Endodermal cell (in vitro differentiated cells): ENCODE results near the gene TUFM. TPM values are rescaled to one million over a fixed set of nuclear protein-coding genes. Genes with fewer than 3 reads are reported as not detected.

Experiments
- DNase-seq: peaks from one replicate; pipeline ENCODE4 v3.0.0-alpha.2; 2017
- H3K27ac ChIP-seq: 2 replicates; pipeline ENCODE4 v1.5.1; 2013; ENCODE audit warnings: mild to moderate bottlenecking, low read depth, low read length, moderate library complexity
- H3K27me3 ChIP-seq: 2 replicates; pipeline ENCODE4 v1.6.1; 2013; ENCODE audit warnings: mild to moderate bottlenecking, low read length, moderate library complexity; ENCODE audit not compliant: insufficient read depth, control insufficient read depth, poor library complexity, severe bottlenecking
- H3K36me3 ChIP-seq: 2 replicates; pipeline ENCODE4 v1.7.0; 2013; ENCODE audit warnings: mild to moderate bottlenecking, low read length, moderate library complexity; ENCODE audit not compliant: control insufficient read depth, insufficient read depth
- H3K4me1 ChIP-seq: one replicate; pipeline ENCODE4 v1.7.0; 2013; ENCODE audit warnings: low read length; ENCODE audit not compliant: control insufficient read depth, insufficient read depth
- H3K4me3 ChIP-seq: 2 replicates; pipeline ENCODE4 v1.5.1; 2013; ENCODE audit warnings: mild to moderate bottlenecking, low read length, moderate library complexity
- H3K9ac ChIP-seq: 2 replicates; pipeline ENCODE4 v1.6.1; 2013; ENCODE audit warnings: mild to moderate bottlenecking, low read length, moderate library complexity; ENCODE audit not compliant: poor library complexity, severe bottlenecking; ENCODE audit errors: extremely low read depth
- H3K9me3 ChIP-seq: 2 replicates; pipeline ENCODE4 v1.6.1; 2013; ENCODE audit warnings: mild to moderate bottlenecking, low read length, moderate library complexity; ENCODE audit not compliant: control insufficient read depth
- H3K27ac Mint-ChIP-seq: 2 replicates; pipeline ENCODE4 v1.8.0; 2020; ENCODE audit warnings: mixed read lengths
- H3K27me3 Mint-ChIP-seq: 2 replicates; pipeline ENCODE4 v1.8.0; 2021; ENCODE audit warnings: mild to moderate bottlenecking, mixed read lengths; ENCODE audit not compliant: insufficient read depth
- H3K36me3 Mint-ChIP-seq: 2 replicates; pipeline ENCODE4 v1.8.0; 2020; ENCODE audit warnings: low read depth, mixed read lengths
- H3K4me1 Mint-ChIP-seq: 2 replicates; pipeline ENCODE4 v1.8.0; 2020; ENCODE audit warnings: mixed read lengths
- H3K4me3 Mint-ChIP-seq: 2 replicates; pipeline ENCODE4 v1.8.0; 2020; ENCODE audit warnings: mild to moderate bottlenecking, moderate library complexity, mixed read lengths
- H3K9me3 Mint-ChIP-seq: 2 replicates; pipeline ENCODE4 v1.8.0; 2020; ENCODE audit warnings: mild to moderate bottlenecking, mixed read lengths
- WGBS, 2 experiments: methylation state at CpG; one replicate each; pipeline versions ENCODE4 v1.1.5 to v1.1.7; 2013; ENCODE audit warnings: missing lambda C conversion rate in 2 of 2, mixed read lengths in 1 of 2; ENCODE audit not compliant: insufficient coverage in 1 of 2, insufficient read length in 1 of 2; 5-methylcytosine and 5-hydroxymethylcytosine counted together
- total RNA-seq, 2 donors: library from RNA; stranded (reverse); fragmentation: NEBNext Ultra II Directional in 1 of 2; extraction: Animal tissue kit (Norgen Biotek cat#: 25700) in 1 of 2; gene quantifications; 2 replicates in 1 of 2; 3 replicates in 1 of 2; pipeline ENCODE4 v1.2.1, GENCODE V29; 2021
- TF ChIP-seq, protein P1 (sequence below): fragments of 200-600 bp; sonication (generic); conservative IDR thresholded peaks from 2 replicates; pipeline ENCODE4 v1.5.0; 2021; ENCODE audit warnings: antibody characterized with exemption, mild to moderate bottlenecking

TUFM gene
- total RNA-seq, 2 donors from 2014 or later = 158 to 165 TPM

DNA sequence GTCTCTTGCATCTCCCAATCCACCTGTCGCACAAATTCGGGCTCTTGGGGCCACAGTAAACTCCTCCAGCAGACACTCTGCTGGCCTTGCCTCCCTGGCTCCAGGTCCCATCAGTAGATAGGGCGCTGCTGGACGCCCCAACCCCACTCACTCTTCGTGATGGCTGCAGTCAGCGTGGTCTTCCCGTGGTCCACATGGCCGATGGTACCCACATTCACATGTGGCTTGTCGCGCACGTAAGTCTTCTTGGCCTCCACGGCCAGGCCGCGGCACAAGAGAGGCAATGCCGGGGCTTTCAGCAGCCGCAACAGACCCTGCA lies 428 bp downstream of the TUFM start:
- peaks cover 40% of the 10 kb centered on the region for H3K36me3 Mint-ChIP-seq
- H3K27ac ChIP-seq = peak overlapping the region; percentile 79

DNA sequence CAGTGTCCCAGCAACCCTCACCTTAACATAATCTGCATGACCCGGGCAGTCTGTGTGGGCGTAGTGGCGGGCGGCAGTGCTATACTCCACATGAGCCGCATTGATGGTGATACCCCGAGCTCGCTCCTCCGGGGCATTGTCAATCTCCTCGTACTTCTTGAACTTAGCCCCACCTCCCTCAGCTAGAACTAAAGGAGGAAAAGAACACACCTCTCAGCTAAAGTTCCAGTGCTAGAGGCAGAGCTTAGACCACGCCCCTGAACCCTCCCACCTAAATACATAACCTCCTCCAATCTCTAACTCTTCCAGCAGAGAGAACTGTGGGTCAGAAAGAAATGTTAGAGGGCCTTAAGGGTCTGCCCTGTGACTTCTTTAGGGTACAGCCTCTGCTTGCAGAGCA lies 855 bp downstream of the TUFM start:
- 70 to 77% methylated on average over 9 of the region's 10 CpGs for WGBS, 2 experiments
- H3K9me3 ChIP-seq = no peaks in the 10 kb centered on the region
- Mint-ChIP-seq H3K36me3 (peaks cover 40% of the 10 kb centered on the region), H3K4me1 (peaks cover 9% of the 10 kb centered on the region), H3K27me3 (no peaks in the 10 kb centered on the region), H3K27ac (peak overlapping the region; percentile 98), H3K4me3 (peak overlapping the region; percentile 96), H3K9me3 (no peaks in the 10 kb centered on the region)
- H3K36me3 ChIP-seq = peaks cover 28% of the 10 kb centered on the region
- no peaks in the 10 kb centered on the region for H3K4me1 ChIP-seq
- no peaks in the 10 kb centered on the region for H3K27me3 ChIP-seq
- DNase-seq = peak; percentile 64
- H3K4me3 ChIP-seq = peak overlapping the region; percentile 87
- H3K27ac ChIP-seq = no peak overlapping the region
- TF ChIP-seq, protein P1, sequence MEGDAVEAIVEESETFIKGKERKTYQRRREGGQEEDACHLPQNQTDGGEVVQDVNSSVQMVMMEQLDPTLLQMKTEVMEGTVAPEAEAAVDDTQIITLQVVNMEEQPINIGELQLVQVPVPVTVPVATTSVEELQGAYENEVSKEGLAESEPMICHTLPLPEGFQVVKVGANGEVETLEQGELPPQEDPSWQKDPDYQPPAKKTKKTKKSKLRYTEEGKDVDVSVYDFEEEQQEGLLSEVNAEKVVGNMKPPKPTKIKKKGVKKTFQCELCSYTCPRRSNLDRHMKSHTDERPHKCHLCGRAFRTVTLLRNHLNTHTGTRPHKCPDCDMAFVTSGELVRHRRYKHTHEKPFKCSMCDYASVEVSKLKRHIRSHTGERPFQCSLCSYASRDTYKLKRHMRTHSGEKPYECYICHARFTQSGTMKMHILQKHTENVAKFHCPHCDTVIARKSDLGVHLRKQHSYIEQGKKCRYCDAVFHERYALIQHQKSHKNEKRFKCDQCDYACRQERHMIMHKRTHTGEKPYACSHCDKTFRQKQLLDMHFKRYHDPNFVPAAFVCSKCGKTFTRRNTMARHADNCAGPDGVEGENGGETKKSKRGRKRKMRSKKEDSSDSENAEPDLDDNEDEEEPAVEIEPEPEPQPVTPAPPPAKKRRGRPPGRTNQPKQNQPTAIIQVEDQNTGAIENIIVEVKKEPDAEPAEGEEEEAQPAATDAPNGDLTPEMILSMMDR = no peak
- peak overlapping the region; percentile 82 for H3K9ac ChIP-seq

More for the DNA sequence above, 428 bp downstream of the TUFM start:
- Mint-ChIP-seq H3K9me3 (no peaks in the 10 kb centered on the region), H3K4me1 (peaks cover 9% of the 10 kb centered on the region), H3K27me3 (no peaks in the 10 kb centered on the region), H3K27ac (peak overlapping the region; percentile 98), H3K4me3 (peak overlapping the region; percentile 96)
- Histone ChIP-seq H3K9me3 (no peaks in the 10 kb centered on the region), H3K4me1 (no peaks in the 10 kb centered on the region), H3K27me3 (no peaks in the 10 kb centered on the region), H3K4me3 (peak overlapping the region; percentile 87), H3K9ac (peak overlapping the region; percentile 82), H3K36me3 (peaks cover 28% of the 10 kb centered on the region)
- DNase-seq = no peak
- TF ChIP-seq, protein P1 = no peak
- WGBS, 2 experiments = 1 to 2% methylated on average over 12 to 16 of the region's 16 CpGs

DNA sequence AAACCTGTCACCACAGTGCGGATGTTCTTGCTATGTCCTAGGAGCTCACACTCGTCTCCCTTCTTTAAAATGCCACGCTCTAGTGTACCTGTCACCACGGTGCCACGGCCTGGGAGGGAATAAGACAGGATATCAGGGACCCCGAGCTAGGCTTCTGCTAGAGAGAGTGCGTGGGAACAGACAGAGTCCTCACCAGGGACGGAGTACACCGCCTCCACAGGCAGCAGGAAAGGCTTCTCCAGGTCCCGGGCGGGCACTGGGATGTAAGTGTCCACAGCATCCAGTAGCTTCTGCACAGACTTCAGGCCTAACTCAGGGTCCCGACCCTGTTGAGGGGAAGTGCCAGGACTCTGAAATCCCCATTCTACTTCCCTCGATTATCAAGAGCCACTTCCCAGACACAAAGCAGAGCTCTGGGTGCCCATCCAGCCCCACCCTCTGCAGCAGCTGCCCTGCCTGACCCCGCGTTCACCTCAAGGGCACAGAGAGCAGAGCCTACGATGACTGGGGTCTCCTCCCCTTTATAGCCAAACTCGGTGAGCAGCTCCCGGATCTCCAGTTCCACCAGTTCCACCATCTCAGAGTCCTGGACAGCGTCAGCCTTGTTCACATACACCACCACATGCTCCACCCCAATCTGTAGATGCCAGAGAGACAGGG lies 1.8 kb downstream of the TUFM start:
- Histone ChIP-seq H3K27ac (no peak overlapping the region), H3K4me1 (no peaks in the 10 kb centered on the region), H3K9me3 (no peaks in the 10 kb centered on the region), H3K4me3 (no peak overlapping the region), H3K27me3 (no peaks in the 10 kb centered on the region), H3K9ac (no peak overlapping the region), H3K36me3 (peaks cover 28% of the 10 kb centered on the region)
- Mint-ChIP-seq H3K27me3 (no peaks in the 10 kb centered on the region), H3K27ac (peak overlapping the region; percentile 98), H3K4me1 (peaks cover 9% of the 10 kb centered on the region), H3K36me3 (peaks cover 43% of the 10 kb centered on the region), H3K4me3 (peak overlapping the region; percentile 96), H3K9me3 (no peaks in the 10 kb centered on the region)
- TF ChIP-seq, protein P1 = no peak
- 93 to 97% methylated on average over 14 to 19 of the region's 19 CpGs for WGBS, 2 experiments
- no peak for DNase-seq
